ENCODE results near the gene GNA12.

GRCh38 chr7:2893411-2893861 lies 49.3 kb upstream of the GNA12 start:
- TF ChIP-seq, protein P1, sequence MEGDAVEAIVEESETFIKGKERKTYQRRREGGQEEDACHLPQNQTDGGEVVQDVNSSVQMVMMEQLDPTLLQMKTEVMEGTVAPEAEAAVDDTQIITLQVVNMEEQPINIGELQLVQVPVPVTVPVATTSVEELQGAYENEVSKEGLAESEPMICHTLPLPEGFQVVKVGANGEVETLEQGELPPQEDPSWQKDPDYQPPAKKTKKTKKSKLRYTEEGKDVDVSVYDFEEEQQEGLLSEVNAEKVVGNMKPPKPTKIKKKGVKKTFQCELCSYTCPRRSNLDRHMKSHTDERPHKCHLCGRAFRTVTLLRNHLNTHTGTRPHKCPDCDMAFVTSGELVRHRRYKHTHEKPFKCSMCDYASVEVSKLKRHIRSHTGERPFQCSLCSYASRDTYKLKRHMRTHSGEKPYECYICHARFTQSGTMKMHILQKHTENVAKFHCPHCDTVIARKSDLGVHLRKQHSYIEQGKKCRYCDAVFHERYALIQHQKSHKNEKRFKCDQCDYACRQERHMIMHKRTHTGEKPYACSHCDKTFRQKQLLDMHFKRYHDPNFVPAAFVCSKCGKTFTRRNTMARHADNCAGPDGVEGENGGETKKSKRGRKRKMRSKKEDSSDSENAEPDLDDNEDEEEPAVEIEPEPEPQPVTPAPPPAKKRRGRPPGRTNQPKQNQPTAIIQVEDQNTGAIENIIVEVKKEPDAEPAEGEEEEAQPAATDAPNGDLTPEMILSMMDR (IDR thresholded peaks at IDR 0.05): no peak
- TF ChIP-seq POLR2A (IDR thresholded peaks at IDR 0.05) (no peak), POLR2AphosphoS5 (IDR thresholded peaks at IDR 0.05; ENCODE audit: insufficient read depth in 1 of 2, low read depth in 1 of 2) (no peak)

All from vagina (tissue), 2 donors.